AG08395 (cell line): ENCODE data around the gene DEPDC5.

Experiments
- DNase-seq: peaks from one replicate; pipeline ENCODE4 v3.0.0; 2012; ENCODE audit warnings: mixed read lengths, low spot score

DEPDC5 gene

GRCh38 chr22:31895411-31896123 is 141.7 kb downstream of the DEPDC5 start:
- no peak for DNase-seq

- no peak for DNase-seq
Observed at GRCh38 chr22:31896472-31896871, 142.7 kb downstream of the DEPDC5 start.

GRCh38 chr22:31897842-31898805 is 144.3 kb downstream of the DEPDC5 start:
- DNase-seq: peak; percentile 53

GRCh38 chr22:31898926-31899325 is 145.1 kb downstream of the DEPDC5 start:
- no peak for DNase-seq

GRCh38 chr22:31899669-31900068 is 145.8 kb downstream of the DEPDC5 start:
- DNase-seq: no peak

GRCh38 chr22:31901388-31902137 is 147.7 kb downstream of the DEPDC5 start:
- DNase-seq: no peak

- no peak for DNase-seq
Observed at GRCh38 chr22:31904651-31905050, 150.8 kb downstream of the DEPDC5 start.

GRCh38 chr22:31905356-31905755 is 151.5 kb downstream of the DEPDC5 start:
- DNase-seq: no peak

- no peak for DNase-seq
Observed at GRCh38 chr22:31906086-31906485, 152.3 kb downstream of the DEPDC5 start.

GRCh38 chr22:31906569-31906968 is 152.8 kb downstream of the DEPDC5 start:
- no peak for DNase-seq

- DNase-seq: no peak
Observed at GRCh38 chr22:31909977-31910376, 156.2 kb downstream of the DEPDC5 start.

- no peak for DNase-seq
Observed at GRCh38 chr22:31911565-31912406, 158.0 kb downstream of the DEPDC5 start.

- DNase-seq: peak; percentile 29
Observed at GRCh38 chr22:31912407-31912743, 158.6 kb downstream of the DEPDC5 start.

- DNase-seq: no peak
Observed at GRCh38 chr22:31915586-31915985, 161.8 kb downstream of the DEPDC5 start.

- no peak for DNase-seq
Observed at GRCh38 chr22:31917227-31917921, 163.6 kb downstream of the DEPDC5 start.

- no peak for DNase-seq
Observed at GRCh38 chr22:31919730-31920129, 165.9 kb downstream of the DEPDC5 start.

- no peak for DNase-seq
Observed at GRCh38 chr22:31920306-31920705, 166.5 kb downstream of the DEPDC5 start.

- DNase-seq: no peak
Observed at GRCh38 chr22:31921106-31921505, 167.3 kb downstream of the DEPDC5 start.

GRCh38 chr22:31922534-31922933 is 168.7 kb downstream of the DEPDC5 start:
- no peak for DNase-seq

- no peak for DNase-seq
Observed at GRCh38 chr22:31923136-31923535, 169.3 kb downstream of the DEPDC5 start.

- DNase-seq: no peak
Observed at GRCh38 chr22:31923747-31924146, 169.9 kb downstream of the DEPDC5 start.
